Stomach (tissue), 9 donors: ENCODE results near the gene CFAP299. TPM values are rescaled to one million over a fixed set of nuclear protein-coding genes. Genes with fewer than 3 reads are reported as not detected.
A peak's percentile ranks its signal among the peaks of the same experiment; 100 is the strongest.

Source experiments
- DNase-seq, 2 donors: peaks; one replicate each; pipeline versions ENCODE4 v3.0.0 to v3.0.0-alpha.2; 2013 to 2019
- H3K27ac ChIP-seq, 5 donors: fragments of 200-600 bp in 4 of 5; sonication (generic) in 4 of 5; one replicate each; pipeline ENCODE4 v1.5.1; 2013 to 2019; ENCODE audit warnings: mild to moderate bottlenecking in 1 of 5, moderate library complexity in 1 of 5
- H3K27me3 ChIP-seq, 3 donors: fragments of 200-600 bp; sonication (generic); one replicate each; pipeline ENCODE4 v1.5.1; 2017 to 2019; ENCODE audit warnings: mixed run types in 1 of 3
- H3K36me3 ChIP-seq, 4 donors: fragments of 200-600 bp; sonication (generic); 1 replicate in 3 of 4; 2 replicates in 1 of 4; pipeline ENCODE4 v1.5.1; 2016 to 2019
- H3K4me1 ChIP-seq, 4 donors: fragments of 200-600 bp; sonication (generic); one replicate each; pipeline ENCODE4 v1.5.1; 2016 to 2019
- H3K4me3 ChIP-seq, 4 donors: fragments of 200-600 bp; sonication (generic) in 3 of 4; one replicate each; pipeline ENCODE4 v1.5.1; 2016 to 2019; ENCODE audit warnings: mild to moderate bottlenecking in 1 of 4
- H3K9me3 ChIP-seq, 4 donors: fragments of 200-600 bp; sonication (generic); one replicate each; pipeline ENCODE4 v1.5.1; 2016 to 2019
- EP300 ChIP-seq: sonication (generic); formaldehyde crosslinking; IDR thresholded peaks from one replicate; pipeline ENCODE4 v1.6.1; 2017; ENCODE audit warnings: antibody characterized with exemption
- POLR2A ChIP-seq, 4 donors: fragments of 450-650 bp; IDR thresholded peaks; one replicate each; pipeline ENCODE4 v1.6.1; 2016; ENCODE audit warnings: antibody characterized with exemption in 4 of 4, control low read depth in 2 of 4, mild to moderate bottlenecking in 1 of 4, moderate library complexity in 1 of 4
- POLR2AphosphoS5 ChIP-seq, 3 donors: sonication (generic); formaldehyde crosslinking; IDR thresholded peaks; one replicate each; pipeline ENCODE4 v1.6.1; 2016; ENCODE audit warnings: antibody characterized with exemption in 3 of 3
- WGBS, 5 donors: extraction: QIAGEN DNeasy Blood & Tissue Kit in 3 of 5; methylation state at CpG; one replicate each; pipeline versions ENCODE4 v1.1.5 to v1.1.7; 2013 to 2018; 5-methylcytosine and 5-hydroxymethylcytosine counted together
- intact Hi-C: fragments of 100-400 bp; cut with DNase I; formaldehyde crosslinking; loops from one replicate; pipeline ENCODE4 v1.15.1; 2023; ENCODE audit warnings: low total_unique reads
- polyA plus RNA-seq, 3 donors: library from polyadenylated mRNA; stranded (reverse); fragments of 200-250 nt; gene quantifications; one replicate each; pipeline ENCODE4 v1.2.3, GENCODE V29; 2013
- total RNA-seq, 5 donors: library from RNA; depleted of rRNA; stranded (reverse); fragments of >200 nt; gene quantifications; one replicate each; pipeline versions ENCODE4 v1.1.0 to v1.2.3, GENCODE V29; 2014 to 2016
- TF ChIP-seq, protein P1 (sequence below), 7 experiments: fragments of 450-650 bp in 4 of 7; fragments of 200-600 bp in 3 of 7; sonication (generic) in 3 of 7; IDR thresholded peaks; one replicate each; pipeline ENCODE4 v1.5.1; 2016 to 2019; ENCODE audit warnings: antibody characterized with exemption in 7 of 7, control low read depth in 2 of 7, mild to moderate bottlenecking in 1 of 7
- donor health status: healthy with polysubstance abuse.
- donor health status: Bipolar disorder and iron deficiency.
- donor health status: healthy.

CFAP299 gene
- total and polyA plus RNA-seq, 8 donors: 0.73 TPM; not detected in 7

DNA sequence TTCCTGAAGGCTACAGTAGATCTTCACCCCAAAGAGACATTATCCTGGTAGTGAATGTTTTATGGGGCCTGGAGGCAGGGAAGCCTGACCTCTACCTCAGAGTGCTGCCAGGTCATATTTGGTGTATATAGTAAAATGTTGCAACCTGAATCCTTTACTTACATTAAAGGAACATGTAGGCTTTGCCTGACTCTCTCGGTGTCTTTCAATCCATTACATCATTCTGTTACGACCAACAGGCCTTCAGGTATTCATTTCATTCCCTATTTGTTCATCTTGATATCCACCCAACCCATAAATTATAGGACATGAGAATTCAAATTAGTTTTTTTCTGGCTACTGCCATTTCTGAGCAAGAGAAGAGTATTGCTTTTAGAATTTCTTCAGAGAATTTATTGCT, 116.5 kb downstream of the CFAP299 start:
- Histone ChIP-seq H3K36me3 (no peaks in the 10 kb centered on the region), H3K4me3 (no peak overlapping the region), H3K27ac (no peak overlapping the region), H3K27me3 (no peaks in the 10 kb centered on the region), H3K4me1 (no peaks in the 10 kb centered on the region), H3K9me3 (no peaks in the 10 kb centered on the region)
- WGBS, 5 donors: 80 to 88% (median 83%) methylated on average over 2 of the region's 2 CpGs
- intact Hi-C loops: no loop called here
- no peak for DNase-seq
- TF ChIP-seq, protein P1, sequence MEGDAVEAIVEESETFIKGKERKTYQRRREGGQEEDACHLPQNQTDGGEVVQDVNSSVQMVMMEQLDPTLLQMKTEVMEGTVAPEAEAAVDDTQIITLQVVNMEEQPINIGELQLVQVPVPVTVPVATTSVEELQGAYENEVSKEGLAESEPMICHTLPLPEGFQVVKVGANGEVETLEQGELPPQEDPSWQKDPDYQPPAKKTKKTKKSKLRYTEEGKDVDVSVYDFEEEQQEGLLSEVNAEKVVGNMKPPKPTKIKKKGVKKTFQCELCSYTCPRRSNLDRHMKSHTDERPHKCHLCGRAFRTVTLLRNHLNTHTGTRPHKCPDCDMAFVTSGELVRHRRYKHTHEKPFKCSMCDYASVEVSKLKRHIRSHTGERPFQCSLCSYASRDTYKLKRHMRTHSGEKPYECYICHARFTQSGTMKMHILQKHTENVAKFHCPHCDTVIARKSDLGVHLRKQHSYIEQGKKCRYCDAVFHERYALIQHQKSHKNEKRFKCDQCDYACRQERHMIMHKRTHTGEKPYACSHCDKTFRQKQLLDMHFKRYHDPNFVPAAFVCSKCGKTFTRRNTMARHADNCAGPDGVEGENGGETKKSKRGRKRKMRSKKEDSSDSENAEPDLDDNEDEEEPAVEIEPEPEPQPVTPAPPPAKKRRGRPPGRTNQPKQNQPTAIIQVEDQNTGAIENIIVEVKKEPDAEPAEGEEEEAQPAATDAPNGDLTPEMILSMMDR (IDR thresholded peaks at IDR 0.05): no peak
- TF ChIP-seq EP300 (no peak), POLR2A (IDR thresholded peaks at IDR 0.05) (no peak), POLR2AphosphoS5 (IDR thresholded peaks at IDR 0.05) (no peak)

DNA sequence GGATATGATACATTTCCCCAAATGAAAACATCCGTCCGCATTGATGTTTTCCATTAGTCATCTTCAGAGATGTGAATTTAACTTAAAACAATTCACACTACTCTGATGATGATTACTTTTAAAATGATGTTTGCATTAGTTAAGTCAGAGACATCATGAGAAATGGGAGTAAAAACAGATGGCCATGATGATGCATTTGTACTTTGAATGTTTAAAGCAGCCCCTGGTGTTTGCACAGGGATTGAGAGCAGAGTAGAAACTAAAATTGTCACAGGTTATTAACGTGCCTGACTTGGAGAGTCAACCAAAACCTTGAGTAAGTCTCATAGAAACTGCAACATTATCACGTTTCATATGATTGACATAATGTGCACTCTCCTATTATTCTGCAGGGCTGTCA, 117.2 kb downstream of the CFAP299 start:
- intact Hi-C loops: no loop called here
- 60 to 74% (median 64%) methylated on average over 4 of the region's 4 CpGs for WGBS, 5 donors

DNA sequence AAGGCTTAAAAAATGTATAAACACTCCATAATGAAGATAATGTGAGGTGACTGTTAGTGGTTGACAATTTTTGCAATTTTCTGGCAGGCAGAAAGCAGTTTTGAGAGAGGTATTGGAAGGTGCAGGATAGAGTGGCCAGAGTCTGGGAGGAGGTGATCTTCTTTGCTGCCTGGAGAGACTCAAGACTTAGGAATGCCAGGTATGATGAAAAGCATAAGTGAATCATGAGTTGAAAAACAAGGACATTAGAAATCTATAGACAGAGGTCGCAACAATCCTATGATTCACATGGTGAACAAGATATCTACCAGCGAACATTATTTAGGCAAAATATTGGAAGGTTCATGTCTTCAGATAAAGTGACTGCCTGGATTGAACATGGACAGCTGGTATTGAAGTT, 118.5 kb downstream of the CFAP299 start:
- TF ChIP-seq, protein P1 (IDR thresholded peaks at IDR 0.05): no peak
- no peak for TF ChIP-seq EP300
- TF ChIP-seq POLR2AphosphoS5 (IDR thresholded peaks at IDR 0.05): no peak
- no peak for TF ChIP-seq POLR2A (IDR thresholded peaks at IDR 0.05)
- Histone ChIP-seq H3K27ac (no peak overlapping the region), H3K9me3 (no peaks in the 10 kb centered on the region), H3K27me3 (no peaks in the 10 kb centered on the region), H3K4me3 (no peak overlapping the region), H3K4me1 (no peaks in the 10 kb centered on the region), H3K36me3 (no peaks in the 10 kb centered on the region)
- intact Hi-C loops: no loop called here
- no peak for DNase-seq
- whole genome bisulfite sequencing, 5 donors: 64 to 84% (median 76%) methylated on average over 2 of the region's 2 CpGs

More for the DNA sequence above, 117.2 kb downstream of the CFAP299 start:
- Histone ChIP-seq H3K27ac (no peak overlapping the region), H3K9me3 (no peaks in the 10 kb centered on the region), H3K4me1 (no peaks in the 10 kb centered on the region), H3K36me3 (no peaks in the 10 kb centered on the region), H3K4me3 (no peak overlapping the region), H3K27me3 (no peaks in the 10 kb centered on the region)
- DNase-seq: peak in 1 of 2 donors; percentile 55
- TF ChIP-seq POLR2A (IDR thresholded peaks at IDR 0.05) (no peak), EP300 (no peak), POLR2AphosphoS5 (IDR thresholded peaks at IDR 0.05) (no peak)
- TF ChIP-seq, protein P1 (IDR thresholded peaks at IDR 0.05): no peak

- 69 to 76% (median 71%) methylated on average over 1 of the region's 1 CpG for WGBS, 5 donors
- no peak for TF ChIP-seq POLR2A (IDR thresholded peaks at IDR 0.05)
- H3K9me3 ChIP-seq: no peaks in the 10 kb centered on the region
- intact Hi-C loops: no loop called here
- H3K27me3 ChIP-seq: no peaks in the 10 kb centered on the region
- DNase-seq: peak in 1 of 2 donors; percentile 41
- no peaks in the 10 kb centered on the region for H3K36me3 ChIP-seq
- no peak overlapping the region for H3K27ac ChIP-seq
- H3K4me1 ChIP-seq: no peaks in the 10 kb centered on the region
- H3K4me3 ChIP-seq: no peak overlapping the region
Observed at GRCh38 chr4:80454556-80454955, 119.0 kb downstream of the CFAP299 start.

DNA sequence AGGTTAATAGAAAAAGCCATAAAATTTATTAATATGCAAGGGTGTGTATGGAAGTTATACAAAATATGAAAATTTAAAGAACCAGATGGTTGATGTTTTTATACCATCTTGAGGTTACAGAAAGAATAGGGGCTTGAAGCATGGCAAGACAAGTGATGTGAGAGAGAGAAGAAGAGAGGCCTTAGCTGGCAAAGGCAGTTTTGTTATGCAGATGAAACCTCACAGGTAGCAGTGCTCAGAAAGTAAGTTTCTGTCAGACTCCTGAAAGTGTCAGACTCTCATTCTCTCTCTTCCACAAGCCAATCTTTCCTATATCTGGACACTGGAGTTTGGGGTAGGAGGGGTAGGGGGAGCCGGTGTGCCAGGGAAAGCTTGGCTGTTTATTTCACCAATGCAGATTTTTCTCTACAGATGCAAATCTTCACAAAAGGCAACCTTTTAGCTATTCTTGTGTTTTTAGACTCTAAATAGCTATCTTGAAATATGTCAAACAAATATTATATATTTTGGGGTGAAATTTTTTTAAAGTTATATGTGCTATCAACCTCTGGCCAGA, 124.5 kb downstream of the CFAP299 start:
- H3K4me3 ChIP-seq: no peak overlapping the region
- H3K27ac ChIP-seq: no peak overlapping the region
- TF ChIP-seq POLR2A (IDR thresholded peaks at IDR 0.05) (no peak), EP300 (no peak), POLR2AphosphoS5 (IDR thresholded peaks at IDR 0.05) (no peak)
- TF ChIP-seq, protein P1 (IDR thresholded peaks at IDR 0.05): no peak
- no peaks in the 10 kb centered on the region for H3K36me3 ChIP-seq
- 81 to 92% (median 85%) methylated on average over 1 of the region's 1 CpG for WGBS, 5 donors
- no peaks in the 10 kb centered on the region for H3K27me3 ChIP-seq
- H3K4me1 ChIP-seq: peaks cover 0 to 4% (median 0%) of the 10 kb centered on the region in 4 donors
- H3K9me3 ChIP-seq: no peaks in the 10 kb centered on the region
- DNase-seq: no peak
- intact Hi-C loops: no loop called here
